Gastroesophageal sphincter (tissue), 4 donors: ENCODE data around the gene PHF10. TPM values are rescaled to one million over a fixed set of nuclear protein-coding genes. Genes with fewer than 3 reads are reported as not detected.

ENCODE experiments used
- ATAC-seq: fragments of 150-250 bp; one replicate; pipeline ENCODE4 v1.9.1; 2016; ENCODE audit warnings: mild to moderate bottlenecking, moderate library complexity
- H3K27ac ChIP-seq, 4 donors: fragments of 200-600 bp; sonication (generic) in 3 of 4; 1 replicate in 3 of 4; 2 replicates in 1 of 4; pipeline ENCODE4 v1.5.1; 2016 to 2019
- H3K27me3 ChIP-seq: fragments of 200-600 bp; sonication (generic); one replicate; pipeline ENCODE4 v1.5.1; 2019
- H3K36me3 ChIP-seq, 2 donors: fragments of 200-600 bp; sonication (generic); one replicate each; pipeline ENCODE4 v1.5.1; 2019; ENCODE audit warnings: control low read depth in 1 of 2
- H3K4me1 ChIP-seq, 3 donors: fragments of 200-600 bp; sonication (generic); 1 replicate in 2 of 3; 2 replicates in 1 of 3; pipeline ENCODE4 v1.5.1; 2016 to 2019; ENCODE audit warnings: control low read depth in 2 of 3
- H3K4me3 ChIP-seq, 2 donors: fragments of 200-600 bp; sonication (generic); one replicate each; pipeline ENCODE4 v1.5.1; 2019; ENCODE audit warnings: mild to moderate bottlenecking in 1 of 2, moderate library complexity in 1 of 2
- H3K9me3 ChIP-seq, 3 donors: fragments of 200-600 bp; sonication (generic); one replicate each; pipeline ENCODE4 v1.5.1; 2017 to 2019; ENCODE audit warnings: control low read depth in 2 of 3
- CTCF ChIP-seq, 4 experiments: fragments of 200-600 bp in 2 of 4; fragments of 450-650 bp in 2 of 4; sonication (generic) in 1 of 4; IDR thresholded peaks; one replicate each; pipeline ENCODE4 v1.5.1; 2017 to 2019; ENCODE audit warnings: antibody characterized with exemption in 4 of 4, mild to moderate bottlenecking in 2 of 4, moderate library complexity in 2 of 4
- EP300 ChIP-seq: sonication (generic); formaldehyde crosslinking; IDR thresholded peaks from one replicate; pipeline ENCODE4 v1.6.1; 2017; ENCODE audit warnings: antibody characterized with exemption, mild to moderate bottlenecking
- POLR2A ChIP-seq, 2 donors: fragments of 450-650 bp; IDR thresholded peaks; one replicate each; pipeline ENCODE4 v1.6.1; 2017; ENCODE audit warnings: antibody characterized with exemption in 2 of 2, mild to moderate bottlenecking in 2 of 2, moderate library complexity in 1 of 2
- POLR2AphosphoS5 ChIP-seq: sonication (generic); formaldehyde crosslinking; IDR thresholded peaks from one replicate; pipeline ENCODE4 v1.6.1; 2017; ENCODE audit warnings: antibody characterized with exemption
- WGBS, 2 donors: methylation state at CpG; one replicate each; pipeline ENCODE4 v1.1.5; 2018; ENCODE audit warnings: low coverage in 1 of 2; 5-methylcytosine and 5-hydroxymethylcytosine counted together
- total RNA-seq, 4 donors: library from RNA; depleted of rRNA; stranded (reverse); fragments of >200 nt; gene quantifications; one replicate each; pipeline ENCODE4 v1.1.0, GENCODE V29; 2016

Gene PHF10
- total RNA-seq, 4 donors from 2014 or later, result 72.3 to 92.9 (median 82.5) TPM

GRCh38 chr6:169671563-169671962, 52.7 kb downstream of the PHF10 start:
- H3K9me3 ChIP-seq, result no peaks in the 10 kb centered on the region
- no peaks in the 10 kb centered on the region for H3K27me3 ChIP-seq
- no peaks in the 10 kb centered on the region for H3K4me1 ChIP-seq
- no peak overlapping the region for H3K27ac ChIP-seq
- no peak overlapping the region for H3K4me3 ChIP-seq
- TF ChIP-seq CTCF (IDR thresholded peaks at IDR 0.05) (no peak), EP300 (no peak), POLR2AphosphoS5 (no peak), POLR2A (IDR thresholded peaks at IDR 0.05) (no peak)
- no peak for ATAC-seq
- H3K36me3 ChIP-seq, result peaks cover 0 to 60% of the 10 kb centered on the region in 2 donors
- WGBS, 2 donors, result 89 to 99% methylated on average over 5 of the region's 5 CpGs

- H3K36me3 ChIP-seq, result peaks cover 0 to 70% of the 10 kb centered on the region in 2 donors
- WGBS, 2 donors, result 61 to 67% methylated on average over 6 to 7 of the region's 7 CpGs
Measured at GRCh38 chr6:169669889-169670288, 54.4 kb downstream of the PHF10 start.

GRCh38 chr6:169669147-169669546, 55.2 kb downstream of the PHF10 start:
- no peaks in the 10 kb centered on the region for H3K9me3 ChIP-seq
- 91 to 100% methylated on average over 1 to 6 of the region's 6 CpGs for WGBS, 2 donors
- no peak for TF ChIP-seq POLR2A (IDR thresholded peaks at IDR 0.05)
- no peak for TF ChIP-seq EP300
- no peak for TF ChIP-seq CTCF (IDR thresholded peaks at IDR 0.05)
- no peak for TF ChIP-seq POLR2AphosphoS5
- no peak overlapping the region for H3K4me3 ChIP-seq
- peak overlapping the region in 1 of 4 donors; percentile 7 for H3K27ac ChIP-seq
- H3K36me3 ChIP-seq, result peaks cover 0 to 75% of the 10 kb centered on the region in 2 donors
- no peaks in the 10 kb centered on the region for H3K27me3 ChIP-seq
- H3K4me1 ChIP-seq, result no peaks in the 10 kb centered on the region
- ATAC-seq, result no peak

More at GRCh38 chr6:169669889-169670288, 54.4 kb downstream of the PHF10 start:
- Histone ChIP-seq H3K4me1 (no peaks in the 10 kb centered on the region), H3K27ac (peak overlapping the region in 1 of 4 donors; percentile 7), H3K27me3 (no peaks in the 10 kb centered on the region), H3K9me3 (no peaks in the 10 kb centered on the region), H3K4me3 (no peak overlapping the region)
- ATAC-seq, result peak; percentile 41
- no peak for TF ChIP-seq CTCF (IDR thresholded peaks at IDR 0.05)
- no peak for TF ChIP-seq POLR2AphosphoS5
- TF ChIP-seq EP300, result no peak
- TF ChIP-seq POLR2A (IDR thresholded peaks at IDR 0.05), result no peak

GRCh38 chr6:169668203-169668847, 56.0 kb downstream of the PHF10 start:
- TF ChIP-seq EP300 (no peak), POLR2AphosphoS5 (no peak), CTCF (IDR thresholded peaks at IDR 0.05) (no peak), POLR2A (IDR thresholded peaks at IDR 0.05) (no peak)
- H3K4me3 ChIP-seq, result no peak overlapping the region
- no peaks in the 10 kb centered on the region for H3K9me3 ChIP-seq
- no peaks in the 10 kb centered on the region for H3K4me1 ChIP-seq
- H3K36me3 ChIP-seq, result peaks cover 0 to 83% of the 10 kb centered on the region in 2 donors
- no peaks in the 10 kb centered on the region for H3K27me3 ChIP-seq
- no peak for ATAC-seq
- no peak overlapping the region for H3K27ac ChIP-seq
- 85 to 89% methylated on average over 6 to 14 of the region's 15 CpGs for WGBS, 2 donors

GRCh38 chr6:169667716-169668115, 56.6 kb downstream of the PHF10 start:
- ATAC-seq, result no peak
- Histone ChIP-seq H3K9me3 (no peaks in the 10 kb centered on the region), H3K27ac (no peak overlapping the region), H3K4me3 (no peak overlapping the region), H3K27me3 (no peaks in the 10 kb centered on the region), H3K4me1 (no peaks in the 10 kb centered on the region), H3K36me3 (peaks cover 0 to 85% of the 10 kb centered on the region in 2 donors)
- WGBS, 2 donors, result 100% methylated on average over 6 to 9 of the region's 27 CpGs
- TF ChIP-seq POLR2AphosphoS5 (no peak), EP300 (no peak), POLR2A (IDR thresholded peaks at IDR 0.05) (no peak), CTCF (IDR thresholded peaks at IDR 0.05) (no peak)
